GM23338 (cell line): ENCODE measurements around the gene SLC35F4.

ENCODE experiments used
- CREB1 ChIP-seq: fragments of 250-450 bp; sonication (Bioruptor Pico); IDR thresholded peaks from 2 replicates; pipeline ENCODE4 v1.5.0; 2020; ENCODE audit warnings: low read depth, mild to moderate bottlenecking, moderate library complexity
- EZH2 ChIP-seq: fragments of 200-600 bp; sonication (generic); IDR thresholded peaks from one replicate; pipeline ENCODE4 v1.8.0; 2017; ENCODE audit warnings: antibody characterized with exemption, mild to moderate bottlenecking, low read depth; ENCODE audit not compliant: unreplicated experiment
- EZH2phosphoT487 ChIP-seq: fragments of 200-600 bp; sonication (generic); IDR thresholded peaks from one replicate; pipeline ENCODE4 v1.8.1; 2018; ENCODE audit warnings: antibody characterized with exemption; ENCODE audit not compliant: unreplicated experiment
- JUNB ChIP-seq: IDR thresholded peaks from one replicate; pipeline ENCODE4 v1.6.1; 2016; ENCODE audit warnings: antibody characterized with exemption; ENCODE audit not compliant: unreplicated experiment
- NANOG ChIP-seq: IDR thresholded peaks from 2 replicates; pipeline ENCODE4 v1.6.1; 2016; ENCODE audit warnings: antibody characterized with exemption, borderline replicate concordance
- POLR2AphosphoS5 ChIP-seq: IDR thresholded peaks from 2 replicates; pipeline ENCODE4 v1.6.1; 2016; ENCODE audit warnings: antibody characterized with exemption, low read depth
- STAT1 ChIP-seq: IDR thresholded peaks from one replicate; pipeline ENCODE4 v1.6.1; 2016; ENCODE audit warnings: antibody characterized with exemption; ENCODE audit not compliant: unreplicated experiment
- ZNF114 ChIP-seq: fragments of 250-450 bp; sonication (Bioruptor Pico); IDR thresholded peaks from 2 replicates; pipeline ENCODE4 v1.5.0; 2020; ENCODE audit warnings: mild to moderate bottlenecking, moderate library complexity
- ZNF331 ChIP-seq: fragments of 250-450 bp; sonication (Bioruptor Pico); IDR thresholded peaks from 2 replicates; pipeline ENCODE4 v1.5.0; 2020; ENCODE audit warnings: low read depth, mild to moderate bottlenecking, moderate library complexity
- ZNF462 ChIP-seq: fragments of 250-450 bp; sonication (Bioruptor Pico); IDR thresholded peaks from 2 replicates; pipeline ENCODE4 v1.5.0; 2020; ENCODE audit warnings: mild to moderate bottlenecking, moderate library complexity
- TF ChIP-seq, protein P1 (sequence below), 2 experiments: fragments of 200-600 bp in 1 of 2; sonication (generic) in 1 of 2; conservative IDR thresholded peaks; 2 replicates each; pipeline versions ENCODE4 v1.5.1 to v1.6.1; 2016 to 2017; ENCODE audit warnings: antibody characterized with exemption in 2 of 2, low read depth in 2 of 2, mild to moderate bottlenecking in 2 of 2, moderate library complexity in 1 of 2
- TF ChIP-seq, protein P2 (sequence below): IDR thresholded peaks from 2 replicates; pipeline ENCODE4 v1.6.1; 2016; ENCODE audit warnings: antibody characterized with exemption
- TF ChIP-seq, protein P3 (sequence below): IDR thresholded peaks from one replicate; pipeline ENCODE4 v1.6.1; 2018; ENCODE audit warnings: antibody characterized with exemption; ENCODE audit not compliant: unreplicated experiment

- TF ChIP-seq, protein P1, sequence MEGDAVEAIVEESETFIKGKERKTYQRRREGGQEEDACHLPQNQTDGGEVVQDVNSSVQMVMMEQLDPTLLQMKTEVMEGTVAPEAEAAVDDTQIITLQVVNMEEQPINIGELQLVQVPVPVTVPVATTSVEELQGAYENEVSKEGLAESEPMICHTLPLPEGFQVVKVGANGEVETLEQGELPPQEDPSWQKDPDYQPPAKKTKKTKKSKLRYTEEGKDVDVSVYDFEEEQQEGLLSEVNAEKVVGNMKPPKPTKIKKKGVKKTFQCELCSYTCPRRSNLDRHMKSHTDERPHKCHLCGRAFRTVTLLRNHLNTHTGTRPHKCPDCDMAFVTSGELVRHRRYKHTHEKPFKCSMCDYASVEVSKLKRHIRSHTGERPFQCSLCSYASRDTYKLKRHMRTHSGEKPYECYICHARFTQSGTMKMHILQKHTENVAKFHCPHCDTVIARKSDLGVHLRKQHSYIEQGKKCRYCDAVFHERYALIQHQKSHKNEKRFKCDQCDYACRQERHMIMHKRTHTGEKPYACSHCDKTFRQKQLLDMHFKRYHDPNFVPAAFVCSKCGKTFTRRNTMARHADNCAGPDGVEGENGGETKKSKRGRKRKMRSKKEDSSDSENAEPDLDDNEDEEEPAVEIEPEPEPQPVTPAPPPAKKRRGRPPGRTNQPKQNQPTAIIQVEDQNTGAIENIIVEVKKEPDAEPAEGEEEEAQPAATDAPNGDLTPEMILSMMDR (conservative IDR thresholded peaks at IDR 0.05; ENCODE audit: low read depth in 2 of 2), result no peak
- TF ChIP-seq, protein P2, sequence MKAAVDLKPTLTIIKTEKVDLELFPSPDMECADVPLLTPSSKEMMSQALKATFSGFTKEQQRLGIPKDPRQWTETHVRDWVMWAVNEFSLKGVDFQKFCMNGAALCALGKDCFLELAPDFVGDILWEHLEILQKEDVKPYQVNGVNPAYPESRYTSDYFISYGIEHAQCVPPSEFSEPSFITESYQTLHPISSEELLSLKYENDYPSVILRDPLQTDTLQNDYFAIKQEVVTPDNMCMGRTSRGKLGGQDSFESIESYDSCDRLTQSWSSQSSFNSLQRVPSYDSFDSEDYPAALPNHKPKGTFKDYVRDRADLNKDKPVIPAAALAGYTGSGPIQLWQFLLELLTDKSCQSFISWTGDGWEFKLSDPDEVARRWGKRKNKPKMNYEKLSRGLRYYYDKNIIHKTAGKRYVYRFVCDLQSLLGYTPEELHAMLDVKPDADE, result no peak
- TF ChIP-seq POLR2AphosphoS5 (no peak), EZH2phosphoT487 (no peak), EZH2 (no peak), JUNB (no peak), ZNF331 (CRISPR knock-in tag) (no peak), CREB1 (CRISPR knock-in tag) (no peak), NANOG (no peak), ZNF114 (CRISPR knock-in tag) (no peak), STAT1 (no peak), ZNF462 (CRISPR knock-in tag) (no peak)
- TF ChIP-seq, protein P3, sequence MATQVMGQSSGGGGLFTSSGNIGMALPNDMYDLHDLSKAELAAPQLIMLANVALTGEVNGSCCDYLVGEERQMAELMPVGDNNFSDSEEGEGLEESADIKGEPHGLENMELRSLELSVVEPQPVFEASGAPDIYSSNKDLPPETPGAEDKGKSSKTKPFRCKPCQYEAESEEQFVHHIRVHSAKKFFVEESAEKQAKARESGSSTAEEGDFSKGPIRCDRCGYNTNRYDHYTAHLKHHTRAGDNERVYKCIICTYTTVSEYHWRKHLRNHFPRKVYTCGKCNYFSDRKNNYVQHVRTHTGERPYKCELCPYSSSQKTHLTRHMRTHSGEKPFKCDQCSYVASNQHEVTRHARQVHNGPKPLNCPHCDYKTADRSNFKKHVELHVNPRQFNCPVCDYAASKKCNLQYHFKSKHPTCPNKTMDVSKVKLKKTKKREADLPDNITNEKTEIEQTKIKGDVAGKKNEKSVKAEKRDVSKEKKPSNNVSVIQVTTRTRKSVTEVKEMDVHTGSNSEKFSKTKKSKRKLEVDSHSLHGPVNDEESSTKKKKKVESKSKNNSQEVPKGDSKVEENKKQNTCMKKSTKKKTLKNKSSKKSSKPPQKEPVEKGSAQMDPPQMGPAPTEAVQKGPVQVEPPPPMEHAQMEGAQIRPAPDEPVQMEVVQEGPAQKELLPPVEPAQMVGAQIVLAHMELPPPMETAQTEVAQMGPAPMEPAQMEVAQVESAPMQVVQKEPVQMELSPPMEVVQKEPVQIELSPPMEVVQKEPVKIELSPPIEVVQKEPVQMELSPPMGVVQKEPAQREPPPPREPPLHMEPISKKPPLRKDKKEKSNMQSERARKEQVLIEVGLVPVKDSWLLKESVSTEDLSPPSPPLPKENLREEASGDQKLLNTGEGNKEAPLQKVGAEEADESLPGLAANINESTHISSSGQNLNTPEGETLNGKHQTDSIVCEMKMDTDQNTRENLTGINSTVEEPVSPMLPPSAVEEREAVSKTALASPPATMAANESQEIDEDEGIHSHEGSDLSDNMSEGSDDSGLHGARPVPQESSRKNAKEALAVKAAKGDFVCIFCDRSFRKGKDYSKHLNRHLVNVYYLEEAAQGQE, result no peak
Measured at GRCh38 chr14:57637901-57638300, 228.0 kb downstream of the SLC35F4 start.
